ENCODE data around the gene ACTL6A.
"Not testable (repeated sequence)": the region's sequence is repeated elsewhere in the genome, so short reads cannot be mapped to it uniquely, and the experiment has no call there.

Gene ACTL6A

GRCh38 chr3:179562591-179563270 is at the start of gene ACTL6A:
TSS of gene ACTL6A (plus strand) at chr3:179562926. CDS start at chr3:179563093, 167 bp downstream.
- peak; percentile 97 for DNase-seq

GRCh38 chr3:179513862-179514261 is 48.9 kb upstream of the ACTL6A start:
- DNase-seq = no peak

- not testable (repeated sequence) for DNase-seq
These were observed 46.1 kb upstream of the ACTL6A start for GRCh38 chr3:179516461-179517251.

- no peak for DNase-seq
These were observed 36.2 kb upstream of the ACTL6A start for GRCh38 chr3:179526482-179526881.

- no peak for DNase-seq
These were observed 35.7 kb upstream of the ACTL6A start for GRCh38 chr3:179526989-179527391.

GRCh38 chr3:179528772-179529171 is 34.0 kb upstream of the ACTL6A start:
- no peak for DNase-seq

GRCh38 chr3:179531576-179531975 is 31.1 kb upstream of the ACTL6A start:
- no peak for DNase-seq

- DNase-seq = no peak
These were observed 29.5 kb upstream of the ACTL6A start for GRCh38 chr3:179533274-179533673.

- no peak for DNase-seq
These were observed 26.5 kb upstream of the ACTL6A start for GRCh38 chr3:179536256-179536655.

- no peak for DNase-seq
These were observed 21.6 kb upstream of the ACTL6A start for GRCh38 chr3:179541094-179541493.

- no peak for DNase-seq
These were observed 21.1 kb upstream of the ACTL6A start for GRCh38 chr3:179541596-179541995.

GRCh38 chr3:179542375-179542774 is 20.4 kb upstream of the ACTL6A start:
- no peak for DNase-seq

GRCh38 chr3:179544981-179545645 is 17.6 kb upstream of the ACTL6A start:
- DNase-seq = no peak

- no peak for DNase-seq
These were observed 15.9 kb upstream of the ACTL6A start for GRCh38 chr3:179546814-179547241.

GRCh38 chr3:179551349-179552105 is 11.2 kb upstream of the ACTL6A start:
- DNase-seq = no peak

GRCh38 chr3:179558742-179559364 is 3.9 kb upstream of the ACTL6A start:
- DNase-seq = peak; percentile 74

GRCh38 chr3:179560791-179561190 is 1.9 kb upstream of the ACTL6A start:
- no peak for DNase-seq

GRCh38 chr3:179563271-179563783 is 601 bp downstream of the ACTL6A start:
- peak; percentile 48 for DNase-seq

GRCh38 chr3:179565496-179565895 is 2.8 kb downstream of the ACTL6A start:
- DNase-seq = no peak

- DNase-seq = no peak
These were observed 18.3 kb downstream of the ACTL6A start for GRCh38 chr3:179580992-179581391.

GRCh38 chr3:179589143-179589542 is 26.4 kb downstream of the ACTL6A start:
- no peak for DNase-seq

GRCh38 chr3:179590669-179591068 is 27.9 kb downstream of the ACTL6A start:
- DNase-seq = no peak

All from KG1 (cell line).